Cerebellar nuclear complex (tissue), 1 donor: ENCODE results near the gene AADACL2.
"Not testable (repeated sequence)": the region's sequence is repeated elsewhere in the genome, so short reads cannot be mapped to it uniquely, and the experiment has no call there.

Source experiments
- DNase-seq, 2 experiments: peaks; one replicate each; lab custom pipeline; 2025; lab: John Stamatoyannopoulos, UW

Gene AADACL2

GRCh38 chr3:151733613-151734012 is at the start of gene AADACL2:
Gene AADACL2, plus strand, starts transcription at chr3:151733927. Its CDS starts 109 bp downstream, at chr3:151734036.
- DNase-seq, result no peak

GRCh38 chr3:151684094-151684493 is 49.6 kb upstream of the AADACL2 start:
- DNase-seq, result no peak

GRCh38 chr3:151686257-151686656 is 47.5 kb upstream of the AADACL2 start:
- DNase-seq, result no peak

- DNase-seq, result no peak
These were observed 46.7 kb upstream of the AADACL2 start for GRCh38 chr3:151687076-151687475.

GRCh38 chr3:151688571-151688970 is 45.2 kb upstream of the AADACL2 start:
- DNase-seq, result no peak

GRCh38 chr3:151690645-151691044 is 43.1 kb upstream of the AADACL2 start:
- DNase-seq, result no peak

- DNase-seq, result no peak
These were observed 36.2 kb upstream of the AADACL2 start for GRCh38 chr3:151697496-151697895.

GRCh38 chr3:151707216-151707615 is 26.5 kb upstream of the AADACL2 start:
- no peak for DNase-seq

GRCh38 chr3:151708868-151709267 is 24.9 kb upstream of the AADACL2 start:
- no peak for DNase-seq

GRCh38 chr3:151709847-151710246 is 23.9 kb upstream of the AADACL2 start:
- DNase-seq, result no peak

GRCh38 chr3:151721294-151721693 is 12.4 kb upstream of the AADACL2 start:
- no peak for DNase-seq

- DNase-seq, result no peak
These were observed 10.9 kb upstream of the AADACL2 start for GRCh38 chr3:151722856-151723255.

- DNase-seq, result no peak
These were observed 8.9 kb upstream of the AADACL2 start for GRCh38 chr3:151724576-151725562.

GRCh38 chr3:151726016-151726415 is 7.7 kb upstream of the AADACL2 start:
- no peak for DNase-seq

GRCh38 chr3:151732861-151733260 is 866 bp upstream of the AADACL2 start:
- DNase-seq, result no peak

GRCh38 chr3:151740581-151740980 is 6.9 kb downstream of the AADACL2 start:
- DNase-seq, result no peak

- DNase-seq, result no peak
These were observed 10.1 kb downstream of the AADACL2 start for GRCh38 chr3:151743855-151744254.

GRCh38 chr3:151750181-151750580 is 16.5 kb downstream of the AADACL2 start:
- no peak for DNase-seq

- no peak for DNase-seq
These were observed 17.0 kb downstream of the AADACL2 start for GRCh38 chr3:151750678-151751077.

GRCh38 chr3:151751161-151751560 is 17.4 kb downstream of the AADACL2 start:
- DNase-seq, result no peak

- DNase-seq, result no peak
These were observed 20.1 kb downstream of the AADACL2 start for GRCh38 chr3:151753846-151754245.

- DNase-seq, result no peak
These were observed 27.9 kb downstream of the AADACL2 start for GRCh38 chr3:151761581-151761980.

GRCh38 chr3:151764699-151765098 is 31.0 kb downstream of the AADACL2 start:
- DNase-seq, result not testable (repeated sequence)

GRCh38 chr3:151765685-151766084 is 32.0 kb downstream of the AADACL2 start:
- DNase-seq, result no peak
